ENCODE results near the gene SPATS2L. TPM values are rescaled to one million over a fixed set of nuclear protein-coding genes. Genes with fewer than 3 reads are reported as not detected.

The SPATS2L gene
- total RNA-seq, 1 donor from 2014 or later, result 29.1 TPM

GRCh38 chr2:200498402-200499162 is 192.1 kb downstream of the SPATS2L start:
- H3K4me3 Mint-ChIP-seq, result no peak overlapping the region
- Histone ChIP-seq H3K4me3 (no peak overlapping the region), H3F3A (ENCODE audit: low read depth) (no peaks in the 10 kb centered on the region), H3K27ac (no peak overlapping the region), H3K79me2 (ENCODE audit: low read depth) (no peaks in the 10 kb centered on the region), H3K27me3 (no peaks in the 10 kb centered on the region), H4K20me1 (ENCODE audit: low read depth) (no peaks in the 10 kb centered on the region), H3K9ac (no peak overlapping the region), H2AFZ (replicated peaks) (no peak overlapping the region), H3K4me1 (no peaks in the 10 kb centered on the region), H3K36me3 (no peaks in the 10 kb centered on the region), H3K4me2 (no peak overlapping the region), H3K9me3 (ENCODE audit: low read depth) (no peaks in the 10 kb centered on the region)
- DNase-seq (ENCODE audit: low spot score), result no peak
- H3K27me3 Mint-ChIP-seq (ENCODE audit: insufficient read depth, low read depth), result no peaks in the 10 kb centered on the region
- no peak overlapping the region for H3K27ac Mint-ChIP-seq
- peaks cover 17% of the 10 kb centered on the region for H3K36me3 Mint-ChIP-seq
- TF ChIP-seq EZH2 (IDR thresholded peaks at IDR 0.05) (no peak), EZH2phosphoT487 (IDR thresholded peaks at IDR 0.05) (no peak)
- TF ChIP-seq, protein P1, sequence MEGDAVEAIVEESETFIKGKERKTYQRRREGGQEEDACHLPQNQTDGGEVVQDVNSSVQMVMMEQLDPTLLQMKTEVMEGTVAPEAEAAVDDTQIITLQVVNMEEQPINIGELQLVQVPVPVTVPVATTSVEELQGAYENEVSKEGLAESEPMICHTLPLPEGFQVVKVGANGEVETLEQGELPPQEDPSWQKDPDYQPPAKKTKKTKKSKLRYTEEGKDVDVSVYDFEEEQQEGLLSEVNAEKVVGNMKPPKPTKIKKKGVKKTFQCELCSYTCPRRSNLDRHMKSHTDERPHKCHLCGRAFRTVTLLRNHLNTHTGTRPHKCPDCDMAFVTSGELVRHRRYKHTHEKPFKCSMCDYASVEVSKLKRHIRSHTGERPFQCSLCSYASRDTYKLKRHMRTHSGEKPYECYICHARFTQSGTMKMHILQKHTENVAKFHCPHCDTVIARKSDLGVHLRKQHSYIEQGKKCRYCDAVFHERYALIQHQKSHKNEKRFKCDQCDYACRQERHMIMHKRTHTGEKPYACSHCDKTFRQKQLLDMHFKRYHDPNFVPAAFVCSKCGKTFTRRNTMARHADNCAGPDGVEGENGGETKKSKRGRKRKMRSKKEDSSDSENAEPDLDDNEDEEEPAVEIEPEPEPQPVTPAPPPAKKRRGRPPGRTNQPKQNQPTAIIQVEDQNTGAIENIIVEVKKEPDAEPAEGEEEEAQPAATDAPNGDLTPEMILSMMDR (IDR thresholded peaks at IDR 0.05), result no peak
- no peaks in the 10 kb centered on the region for H3K4me1 Mint-ChIP-seq
- H3K9me3 Mint-ChIP-seq, result peaks cover 6% of the 10 kb centered on the region

DNA sequence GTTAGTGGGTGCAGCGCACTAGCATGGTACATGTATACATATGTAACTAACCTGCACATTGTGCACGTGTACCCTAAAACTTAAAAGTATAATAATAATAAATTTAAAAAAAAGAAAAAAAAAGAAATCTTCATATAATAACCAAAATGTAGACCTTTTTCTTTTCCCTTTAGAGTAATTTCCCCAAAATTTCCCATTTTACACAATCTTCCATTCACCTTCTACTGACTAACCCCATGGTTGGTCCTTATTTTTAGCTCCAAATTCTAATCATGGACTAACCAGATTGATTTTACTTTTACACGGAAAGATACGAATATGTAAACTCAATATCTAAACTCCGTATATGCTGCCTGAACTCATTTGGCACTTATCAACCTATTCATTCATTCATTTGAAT is 195.7 kb downstream of the SPATS2L start:
- Histone ChIP-seq H3K9ac (no peak overlapping the region), H3K9me3 (ENCODE audit: low read depth) (no peaks in the 10 kb centered on the region), H3F3A (ENCODE audit: low read depth) (no peaks in the 10 kb centered on the region), H3K79me2 (ENCODE audit: low read depth) (no peaks in the 10 kb centered on the region), H3K4me2 (no peak overlapping the region), H3K27ac (no peak overlapping the region), H2AFZ (replicated peaks) (no peak overlapping the region), H4K20me1 (ENCODE audit: low read depth) (no peaks in the 10 kb centered on the region), H3K36me3 (no peaks in the 10 kb centered on the region), H3K4me3 (no peak overlapping the region), H3K4me1 (no peaks in the 10 kb centered on the region), H3K27me3 (no peaks in the 10 kb centered on the region)
- Mint-ChIP-seq H3K36me3 (peaks cover 21% of the 10 kb centered on the region), H3K27ac (no peak overlapping the region), H3K9me3 (peaks cover 6% of the 10 kb centered on the region), H3K27me3 (ENCODE audit: insufficient read depth, low read depth) (no peaks in the 10 kb centered on the region), H3K4me1 (no peaks in the 10 kb centered on the region), H3K4me3 (no peak overlapping the region)
- no peak for DNase-seq (ENCODE audit: low spot score)
- TF ChIP-seq, protein P1 (IDR thresholded peaks at IDR 0.05), result no peak
- TF ChIP-seq EZH2phosphoT487 (IDR thresholded peaks at IDR 0.05) (no peak), EZH2 (IDR thresholded peaks at IDR 0.05) (no peak)

DNA sequence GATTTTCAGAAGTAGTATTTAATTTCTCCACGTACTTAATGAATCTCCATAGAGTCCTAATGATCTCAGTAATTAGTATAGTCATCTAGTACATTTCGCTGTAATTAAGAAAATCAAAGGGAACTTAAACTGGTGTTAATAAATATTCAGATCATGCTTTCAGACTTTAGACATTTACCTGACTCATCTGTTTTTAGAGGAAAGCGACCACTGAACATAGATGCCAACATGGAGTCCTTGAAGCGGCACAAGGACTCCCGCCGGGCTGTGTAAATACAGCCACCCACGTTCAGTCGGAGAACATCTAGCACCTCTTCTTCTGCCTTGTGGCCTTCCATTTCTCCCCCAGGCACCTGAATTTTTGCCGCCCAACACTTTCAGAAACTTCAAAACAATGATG is 200.2 kb downstream of the SPATS2L start:
- Mint-ChIP-seq H3K27ac (no peak overlapping the region), H3K9me3 (peaks cover 4% of the 10 kb centered on the region), H3K4me3 (no peak overlapping the region), H3K27me3 (ENCODE audit: insufficient read depth, low read depth) (no peaks in the 10 kb centered on the region), H3K36me3 (peaks cover 15% of the 10 kb centered on the region), H3K4me1 (peaks cover 12% of the 10 kb centered on the region)
- Histone ChIP-seq H3K79me2 (ENCODE audit: low read depth) (peaks cover 6% of the 10 kb centered on the region), H3K27ac (no peak overlapping the region), H2AFZ (replicated peaks) (no peak overlapping the region), H3K36me3 (no peaks in the 10 kb centered on the region), H3F3A (ENCODE audit: low read depth) (no peaks in the 10 kb centered on the region), H3K27me3 (no peaks in the 10 kb centered on the region), H3K9me3 (ENCODE audit: low read depth) (no peaks in the 10 kb centered on the region), H3K4me3 (no peak overlapping the region), H3K9ac (no peak overlapping the region), H3K4me1 (peaks cover 5% of the 10 kb centered on the region), H3K4me2 (no peak overlapping the region), H4K20me1 (ENCODE audit: low read depth) (no peaks in the 10 kb centered on the region)
- no peak for DNase-seq (ENCODE audit: low spot score)
- no peak for TF ChIP-seq EZH2 (IDR thresholded peaks at IDR 0.05)
- TF ChIP-seq EZH2phosphoT487 (IDR thresholded peaks at IDR 0.05), result no peak
- TF ChIP-seq, protein P1 (IDR thresholded peaks at IDR 0.05), result no peak
